HG03159 (cell line): Measurements from ENCODE around the gene DAP.
"Not testable (repeated sequence)": the region's sequence is repeated elsewhere in the genome, so short reads cannot be mapped to it uniquely, and the experiment has no call there.

ENCODE experiments used
- ATAC-seq: cut with Tn5 transposase; IDR thresholded peaks from one replicate; pipeline ENCODE4 v1.9.1; 2021; ENCODE audit warnings: mild to moderate bottlenecking, moderate library complexity; ENCODE audit not compliant: unreplicated experiment

The DAP gene

DNA sequence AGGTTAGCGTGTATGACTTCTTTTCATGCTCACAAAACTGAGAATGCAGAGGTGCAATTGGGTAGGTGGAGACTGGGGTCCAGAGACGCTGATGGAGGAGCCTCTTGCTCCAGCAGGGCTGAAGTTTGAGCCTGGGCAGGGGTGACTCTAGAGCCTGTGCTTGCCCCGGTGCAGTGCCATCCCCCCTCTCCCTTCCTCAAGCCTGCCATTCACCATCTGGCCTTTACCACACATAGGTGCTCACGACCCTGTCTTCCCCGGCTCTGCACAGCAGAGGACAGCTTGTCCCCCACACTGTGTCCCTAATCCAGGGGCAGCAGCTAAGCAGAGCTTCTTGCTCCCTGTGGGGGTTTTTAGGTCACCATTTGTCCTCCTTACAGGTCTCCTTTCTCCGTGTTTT is 86.5 kb downstream of the DAP start:
- no peak for ATAC-seq

DNA sequence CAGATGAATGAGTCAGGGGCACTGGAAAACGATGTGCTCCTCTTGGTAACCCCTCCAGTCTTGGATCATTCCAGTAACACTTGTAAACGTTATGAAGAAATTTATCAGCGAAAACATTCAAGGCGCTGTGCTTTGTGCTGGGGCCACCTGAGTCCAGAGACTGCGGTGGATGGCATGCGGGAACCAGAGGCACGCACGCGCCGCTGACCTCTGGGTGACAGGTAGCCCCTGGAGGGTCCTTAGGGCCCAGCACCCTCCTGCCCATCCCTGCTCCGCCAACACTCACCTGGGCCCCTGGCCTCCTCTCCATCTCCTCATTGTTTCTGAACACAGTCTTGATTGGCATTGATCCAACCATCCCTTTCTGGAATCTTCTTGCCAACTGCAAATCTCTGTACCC is 86.9 kb downstream of the DAP start:
- no peak for ATAC-seq

DNA sequence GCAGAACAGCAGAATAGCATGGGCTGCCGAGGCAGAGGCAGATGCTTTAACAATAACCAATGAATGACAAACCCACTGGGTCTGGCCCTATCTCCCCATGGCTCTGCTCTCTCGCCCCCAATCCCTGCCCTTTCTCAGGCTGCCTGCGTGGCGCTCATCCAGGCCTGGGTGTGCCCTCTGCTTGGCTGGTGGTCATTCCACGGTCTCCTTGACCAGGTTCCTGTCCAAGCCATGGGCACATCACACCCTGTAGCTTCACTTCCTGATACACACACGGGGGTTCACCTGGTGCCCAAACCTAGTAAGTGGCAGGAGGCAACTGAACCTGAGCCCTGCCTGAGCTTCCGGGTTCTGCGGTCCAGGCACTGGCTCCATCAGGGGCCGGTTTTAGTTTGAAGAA is 87.6 kb downstream of the DAP start:
- ATAC-seq, result no peak

DNA sequence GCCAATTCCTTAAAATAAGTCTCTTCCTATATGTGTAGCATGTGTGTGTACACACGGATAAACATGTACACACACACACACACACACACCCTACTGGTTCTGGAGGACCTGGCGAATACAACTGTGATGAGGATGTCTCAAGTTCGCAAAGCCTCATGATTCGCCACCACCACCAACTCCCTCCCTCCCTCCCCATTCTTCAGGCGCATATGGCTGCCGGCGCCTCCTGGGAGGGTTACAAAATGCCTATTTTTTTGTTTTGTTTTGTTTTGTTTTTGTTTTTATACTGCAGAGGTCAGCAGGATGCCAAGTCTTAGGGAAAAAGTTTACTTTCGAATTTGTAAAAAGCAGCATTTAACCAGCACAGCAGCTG is 88.0 kb downstream of the DAP start:
- no peak for ATAC-seq

DNA sequence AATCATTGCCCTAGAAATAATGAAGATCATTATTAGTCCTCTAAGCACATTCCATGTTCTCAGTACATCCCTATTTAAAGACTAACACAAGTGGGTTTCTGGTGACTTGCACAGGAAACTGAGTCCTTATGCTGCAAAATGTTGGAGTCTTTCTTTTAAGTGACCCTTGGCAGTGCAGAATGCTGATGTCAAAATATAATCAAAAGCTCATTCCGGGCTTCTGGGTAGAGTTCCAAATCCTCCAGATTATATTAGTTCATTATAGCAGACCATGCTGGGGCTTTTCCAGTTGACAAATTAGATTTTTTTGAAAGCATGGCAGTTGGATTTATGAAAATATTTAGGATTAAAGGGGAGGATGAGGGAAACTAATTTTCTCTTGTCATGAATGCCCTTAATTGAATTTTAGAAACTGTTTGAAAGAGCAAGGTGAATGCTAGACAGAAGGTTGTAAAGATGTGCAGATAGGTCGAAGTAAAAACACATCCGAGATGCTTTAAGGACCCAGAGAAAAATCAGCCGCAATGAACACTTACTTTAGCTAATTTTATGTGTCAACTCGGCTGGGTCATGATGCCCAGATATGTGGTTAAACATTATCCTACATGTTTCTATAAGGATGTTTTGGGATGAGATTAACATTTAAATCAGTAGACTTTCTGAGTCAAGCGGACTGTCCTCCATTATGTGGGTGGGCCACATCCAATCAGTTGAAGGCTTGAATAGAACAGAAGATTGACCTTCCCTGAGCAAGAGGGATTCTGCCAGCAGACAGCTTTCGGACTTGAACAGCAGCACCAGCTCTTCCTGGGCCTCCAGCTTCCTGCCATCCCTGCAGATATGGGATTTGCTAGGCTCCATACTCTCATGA is 88.7 kb downstream of the DAP start:
- ATAC-seq, result no peak

DNA sequence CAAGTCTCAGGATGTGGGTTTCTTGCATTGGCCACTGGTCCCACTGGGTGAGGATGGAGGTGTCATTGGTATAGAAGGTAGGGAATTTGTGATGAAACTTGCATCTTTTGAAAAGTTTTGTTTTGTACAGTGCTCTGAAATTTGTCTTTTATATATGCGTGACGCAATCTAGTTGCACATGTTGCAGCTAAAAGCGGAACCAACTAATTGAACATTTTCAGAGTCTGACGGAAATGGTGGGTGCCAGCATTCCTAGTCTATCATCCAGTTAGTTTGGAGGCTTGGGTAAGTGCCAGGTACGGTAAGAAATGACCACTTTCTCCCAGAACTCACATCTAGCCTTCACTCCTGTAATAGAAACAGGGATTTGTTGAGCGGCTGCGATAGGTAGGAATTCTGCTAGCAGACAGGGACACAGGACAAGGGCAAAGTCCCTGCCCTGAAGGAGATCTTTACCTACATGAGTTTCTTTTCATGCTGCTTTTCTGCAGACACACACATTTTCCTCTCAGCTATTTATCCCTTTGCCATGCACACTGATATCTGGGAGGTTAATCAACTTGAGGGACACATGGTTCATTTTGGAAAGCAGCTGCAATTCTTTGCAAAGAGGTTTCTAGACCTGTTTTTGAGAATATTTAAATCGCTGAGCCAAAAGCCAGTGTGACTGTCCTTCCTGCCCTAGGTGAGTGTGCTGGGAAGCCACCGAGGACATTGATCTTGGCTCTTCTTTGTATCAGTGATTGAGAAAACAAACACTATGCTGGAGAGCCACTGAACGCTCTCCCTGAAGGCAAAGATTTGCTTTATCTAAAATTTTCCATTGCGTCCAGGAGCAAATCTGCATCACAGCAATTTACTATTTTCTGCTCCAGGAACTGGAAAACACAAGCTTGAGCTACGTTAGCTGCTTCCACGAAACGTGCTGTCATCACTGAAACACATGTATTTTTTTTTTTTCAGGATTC is 89.7 kb downstream of the DAP start:
- no peak for ATAC-seq

DNA sequence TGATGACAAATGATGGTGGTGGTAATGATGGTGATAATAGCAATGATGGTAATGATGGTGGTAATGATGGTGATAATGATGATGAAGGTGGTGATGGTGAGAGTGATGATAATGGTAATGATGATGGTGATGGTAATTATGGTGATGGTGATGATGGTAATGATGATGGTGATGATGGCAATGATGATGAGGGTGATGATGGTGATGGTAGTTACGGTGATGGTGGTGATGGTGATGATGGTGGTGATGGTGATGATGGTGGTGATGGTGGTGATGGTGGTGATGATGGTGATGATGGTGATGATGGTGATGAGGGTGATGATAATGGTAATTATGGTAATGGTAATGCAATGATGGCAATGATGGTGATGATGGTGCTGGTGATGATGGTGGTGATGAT is 91.1 kb downstream of the DAP start:
- ATAC-seq, result no peak

DNA sequence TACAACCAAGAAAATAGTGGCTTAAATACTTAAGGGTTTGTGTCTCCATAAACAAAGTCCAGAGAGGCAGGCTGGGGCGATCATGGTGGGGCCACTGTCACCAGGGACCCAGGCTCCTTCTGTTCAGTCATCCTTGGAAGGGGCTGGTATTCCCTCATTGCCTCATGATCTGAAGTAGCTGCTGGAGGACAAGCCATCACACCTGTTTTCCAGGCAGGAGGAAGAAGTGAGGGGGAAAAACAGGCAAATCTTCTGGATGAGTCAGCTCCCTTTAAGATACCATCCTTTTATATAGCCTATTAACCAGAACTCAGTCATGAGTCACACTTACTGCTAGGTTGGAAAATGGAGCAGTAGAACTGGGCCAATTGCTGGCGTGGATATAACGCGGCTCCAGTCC is 92.3 kb downstream of the DAP start:
- ATAC-seq, result no peak

DNA sequence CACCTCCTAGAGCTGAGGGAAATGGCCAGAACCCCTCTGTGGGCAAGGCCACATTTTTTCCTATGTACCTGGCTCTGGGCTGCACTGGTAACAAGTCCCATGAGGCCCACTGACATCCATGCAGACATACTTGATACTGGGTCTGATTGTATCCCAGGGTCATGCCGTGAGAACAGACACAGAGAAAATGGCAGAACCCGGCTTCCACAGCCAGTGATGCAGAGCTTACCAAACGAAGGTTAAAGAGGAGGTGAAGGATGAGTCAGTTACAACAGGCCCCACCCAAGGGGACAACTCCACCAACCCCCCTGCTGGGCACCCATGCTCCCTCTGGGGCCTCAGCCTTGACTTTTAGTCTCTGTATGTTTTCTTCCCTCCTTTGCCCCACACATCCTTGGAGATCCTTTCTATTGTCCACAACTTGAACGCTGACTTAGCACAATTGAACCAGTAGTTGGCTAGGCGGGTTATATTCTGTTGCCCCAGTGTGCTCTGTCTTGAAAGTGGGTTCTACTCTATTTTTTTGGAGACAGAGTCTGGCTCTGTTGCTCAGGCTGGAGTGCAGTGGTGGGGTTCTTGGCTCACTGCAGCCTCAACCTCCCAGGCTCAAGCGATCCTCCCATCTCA is 93.5 kb downstream of the DAP start:
- ATAC-seq, result no peak

DNA sequence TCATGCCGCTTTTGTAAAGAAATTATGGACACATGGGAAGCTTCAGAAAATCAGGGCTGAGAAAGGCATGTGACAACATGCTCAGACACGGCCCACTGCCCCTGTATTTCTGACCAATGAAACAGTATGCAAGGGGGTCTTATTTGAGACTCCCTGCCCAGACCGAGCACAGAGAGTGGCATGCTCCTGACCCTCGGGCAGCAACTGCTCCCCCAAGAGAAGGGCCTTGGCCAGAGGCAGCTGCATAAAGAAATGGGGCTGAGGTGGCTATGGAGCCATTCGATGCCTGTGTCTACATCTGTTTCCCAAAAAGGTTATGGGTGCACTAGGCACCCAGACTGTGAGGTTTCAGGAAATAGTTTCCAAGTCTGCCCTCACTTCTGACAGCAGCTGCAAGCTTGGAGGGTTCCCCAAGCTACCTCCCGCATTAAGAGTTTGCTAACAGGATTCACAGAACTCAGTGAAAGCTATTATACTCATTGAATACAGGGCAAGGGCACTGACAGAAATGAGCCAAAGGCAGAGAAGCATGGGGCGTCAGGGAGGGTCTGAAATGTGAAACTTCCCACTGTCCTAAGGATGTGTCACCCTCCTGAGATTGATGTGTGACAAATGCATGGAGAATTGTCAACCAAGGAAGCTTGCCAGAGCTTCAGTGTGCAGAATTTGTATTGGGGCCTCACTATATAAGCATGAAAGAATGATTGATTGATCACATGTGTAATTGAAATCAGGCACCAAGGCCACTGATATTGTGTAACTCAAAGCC is 94.3 kb downstream of the DAP start:
- no peak for ATAC-seq

DNA sequence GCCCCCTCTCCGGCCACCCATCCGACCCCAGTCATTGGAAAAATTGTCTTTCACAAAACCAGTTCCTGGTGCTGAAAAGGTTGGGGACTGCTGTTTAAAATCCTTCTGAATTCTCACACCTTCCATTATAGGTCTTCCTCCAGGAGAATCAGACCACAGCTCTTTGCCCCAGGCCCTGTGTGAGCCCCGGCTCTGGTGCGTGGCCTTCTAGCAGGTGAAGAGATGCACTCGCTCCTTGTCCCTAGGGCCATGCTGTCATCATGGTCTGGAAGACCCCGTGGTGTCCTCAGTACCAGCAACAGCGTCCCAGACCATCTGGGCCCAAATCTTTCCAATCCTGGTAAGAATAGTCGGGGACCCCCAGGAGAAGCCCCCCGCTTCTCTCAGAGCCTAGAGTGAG is 95.2 kb downstream of the DAP start:
- ATAC-seq, result no peak

DNA sequence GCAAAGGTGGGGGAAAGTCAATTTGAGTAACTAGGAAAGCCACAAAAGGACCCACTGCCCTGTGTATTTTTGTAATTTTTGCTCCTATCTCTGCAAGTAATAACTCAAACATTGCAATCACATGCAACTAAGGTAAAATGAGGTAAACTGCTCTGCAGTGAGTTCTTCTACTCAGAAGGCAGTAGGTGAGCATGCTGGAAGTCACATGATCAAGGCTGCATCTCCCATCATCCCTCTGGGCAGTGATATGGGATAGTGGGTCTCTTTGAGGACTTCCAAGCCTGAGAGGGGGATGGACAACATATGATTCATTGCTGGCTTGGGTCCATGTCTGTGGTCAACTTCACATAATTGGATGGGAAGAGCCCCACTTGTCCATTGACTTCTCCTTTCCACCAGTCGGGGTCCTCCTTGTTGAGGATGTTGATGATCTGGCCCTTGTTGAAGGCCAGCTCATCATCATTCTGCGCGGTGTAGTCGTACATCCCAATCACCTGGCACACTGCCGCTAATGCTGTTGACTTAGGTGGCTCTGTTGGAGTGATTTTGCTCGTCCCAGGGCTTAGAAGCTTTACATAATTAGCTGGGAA is 96.8 kb downstream of the DAP start:
- not testable (repeated sequence) for ATAC-seq

DNA sequence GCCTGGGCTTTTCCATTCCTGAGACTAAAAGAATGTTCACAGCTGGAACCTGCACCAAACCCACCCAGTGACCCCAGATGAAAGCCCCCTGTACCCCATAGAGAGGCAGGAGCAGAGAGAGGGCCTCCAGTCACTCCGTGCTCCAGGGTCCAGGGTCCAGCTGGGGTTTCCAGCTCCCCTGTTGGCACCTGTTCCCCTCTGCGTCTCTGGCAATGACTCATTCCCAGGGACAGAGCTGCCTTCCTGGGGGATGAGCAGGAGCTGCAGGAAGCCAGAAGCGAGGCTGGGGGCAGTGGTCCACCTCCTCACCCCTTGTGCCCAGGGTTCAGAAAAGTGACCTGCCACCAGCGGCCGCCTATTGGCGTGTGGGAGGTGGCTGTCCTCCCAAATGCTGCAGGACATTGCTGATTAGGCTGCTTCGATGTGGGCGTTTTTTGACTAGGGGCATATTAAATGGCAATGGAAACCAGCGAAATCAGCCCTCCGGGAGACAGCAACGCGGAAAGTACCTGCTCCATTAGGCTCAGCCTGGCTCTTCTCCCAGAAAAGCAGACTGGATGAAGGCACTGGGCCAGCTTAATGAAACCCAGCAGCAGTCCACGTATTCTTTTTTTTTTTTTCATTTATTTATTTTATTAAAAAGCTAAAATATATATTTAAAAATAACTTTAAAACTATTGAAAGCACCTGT is 97.4 kb downstream of the DAP start:
- ATAC-seq, result no peak

DNA sequence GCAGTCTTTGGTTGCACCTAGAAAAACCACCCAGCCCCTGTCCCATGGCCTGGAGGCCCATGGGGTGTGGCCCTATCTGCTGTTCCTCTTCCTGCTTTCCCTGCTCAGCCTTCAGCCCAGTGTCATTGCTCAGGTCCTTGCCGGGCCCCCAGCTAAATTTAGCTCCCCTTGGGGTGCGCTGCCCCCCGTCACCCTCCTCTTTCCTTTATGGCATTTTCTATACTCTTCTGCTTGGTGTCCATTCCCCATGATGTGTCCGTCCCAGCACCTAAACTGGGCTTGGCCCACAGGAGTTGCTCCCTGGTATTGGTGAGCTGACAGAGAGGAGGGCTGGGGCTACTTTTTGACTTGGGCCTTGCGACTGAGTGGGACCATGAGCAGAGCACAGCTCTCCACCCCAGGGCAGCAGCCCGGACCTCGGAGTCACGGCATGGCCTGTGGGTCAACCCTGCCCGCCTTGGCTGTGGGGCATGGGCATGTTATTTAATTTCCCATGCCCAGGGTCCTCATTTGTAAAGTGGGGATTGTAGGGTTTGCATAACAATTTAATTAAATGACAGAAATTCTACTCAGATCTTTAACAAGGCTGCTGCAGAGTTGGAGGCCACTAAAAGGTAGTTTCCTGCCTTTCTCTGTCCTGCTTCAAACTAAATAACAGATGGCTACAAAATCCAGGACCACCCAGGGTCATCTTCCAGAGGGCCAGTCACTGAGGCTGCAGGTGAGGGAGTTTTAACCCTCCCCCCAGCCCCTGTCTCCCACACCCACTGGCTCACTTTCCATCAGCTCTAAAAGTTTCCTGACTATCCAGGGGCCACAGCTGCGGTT is 98.2 kb downstream of the DAP start:
- ATAC-seq, result no peak

DNA sequence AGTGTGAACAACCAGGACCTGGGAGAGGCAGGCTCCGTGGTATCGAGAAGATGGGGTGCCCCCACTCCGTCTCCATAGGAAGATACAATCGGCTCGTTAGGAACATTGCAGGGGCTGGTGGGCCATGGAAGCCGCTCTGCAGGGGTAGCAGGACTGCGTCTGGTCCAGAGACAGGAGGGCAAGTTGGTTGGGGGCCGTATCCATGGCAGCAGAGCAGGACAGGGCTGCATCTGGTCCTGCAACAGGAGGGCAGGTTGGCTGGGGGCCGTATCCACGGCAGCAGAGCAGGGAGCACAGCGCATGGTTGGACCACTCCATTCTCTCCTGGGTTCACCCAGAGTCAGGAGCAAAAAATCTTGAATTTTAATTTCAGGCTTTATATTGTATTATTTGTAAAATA is 99.0 kb downstream of the DAP start:
- ATAC-seq, result no peak

DNA sequence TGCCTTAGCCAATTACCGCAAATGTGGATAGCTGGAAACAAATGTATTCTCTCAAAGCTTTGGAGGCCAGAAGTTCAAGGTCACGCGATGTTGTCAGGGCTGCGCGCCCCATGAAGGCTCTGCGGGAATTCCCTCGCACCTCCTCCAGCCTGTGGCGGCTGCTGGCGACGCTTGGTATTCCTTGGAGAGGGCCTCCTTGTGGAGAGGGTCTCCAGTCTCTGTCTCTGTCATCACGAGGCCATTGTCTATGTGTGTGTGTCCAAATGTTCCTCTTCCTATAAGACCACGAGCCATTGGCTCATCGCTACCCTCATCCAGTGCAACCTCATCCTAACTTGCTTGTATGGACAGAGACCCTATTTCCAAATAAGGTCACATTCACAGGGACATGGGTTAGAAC is 99.6 kb downstream of the DAP start:
- no peak for ATAC-seq

DNA sequence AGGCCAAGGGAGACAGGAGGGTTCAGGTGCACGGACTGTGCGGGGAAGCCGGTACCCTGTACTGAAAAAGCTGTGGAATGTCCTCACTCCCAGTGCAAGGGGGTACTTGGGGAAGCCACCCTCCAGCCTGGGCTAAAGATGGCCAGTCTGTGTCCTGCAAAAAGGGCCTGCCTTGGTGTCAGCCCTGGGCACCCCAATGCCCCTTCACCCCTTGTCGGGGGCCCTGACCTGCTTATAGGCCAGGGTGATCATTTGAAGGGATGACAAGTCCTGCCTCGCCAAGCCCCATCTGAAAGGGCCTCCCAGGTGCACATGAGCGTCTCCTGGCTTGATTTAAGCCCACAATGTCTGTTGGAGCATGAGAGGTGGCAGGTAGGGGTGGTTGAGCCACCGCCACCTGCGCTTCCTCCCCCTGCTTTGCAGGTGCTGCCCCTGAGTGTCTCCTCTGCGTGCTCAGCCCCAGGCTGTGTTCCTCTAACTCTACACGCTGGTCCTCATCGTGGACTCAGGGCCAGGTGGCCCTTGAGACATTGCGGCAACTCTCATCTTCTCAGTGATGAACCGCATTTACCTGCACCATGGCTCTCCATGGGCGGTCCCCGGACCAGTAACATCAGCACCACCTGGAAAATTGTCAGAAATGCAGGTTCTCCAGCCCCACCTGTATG is 100.2 kb downstream of the DAP start:
- ATAC-seq, result no peak

DNA sequence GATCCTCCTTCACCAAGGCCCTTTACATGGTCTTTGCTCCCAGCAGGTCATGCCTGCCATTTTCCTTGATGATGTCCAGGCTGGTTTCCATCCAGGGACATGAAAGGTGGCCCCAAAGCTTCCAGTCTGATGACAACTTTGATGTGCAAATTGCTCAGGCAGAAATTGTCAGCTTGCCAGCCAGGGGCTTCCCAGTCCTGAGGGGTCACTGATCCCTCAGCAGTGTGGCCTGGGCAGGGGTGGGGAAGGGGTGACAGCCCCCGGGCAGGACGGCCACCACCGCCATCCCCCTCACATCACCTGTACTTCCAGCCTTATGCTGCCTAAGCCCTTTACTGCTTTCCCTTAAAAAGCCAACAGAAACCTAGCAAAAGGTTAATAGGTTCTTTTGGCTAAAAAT is 100.9 kb downstream of the DAP start:
- ATAC-seq, result no peak
